Adrenal gland (tissue), 5 donors: ENCODE data around the gene ACOT7.

ENCODE experiments used
- POLR2A ChIP-seq, 2 donors: fragments of 450-650 bp; IDR thresholded peaks; one replicate each; pipeline ENCODE4 v1.6.1; 2017; ENCODE audit warnings: antibody characterized with exemption in 2 of 2, mild to moderate bottlenecking in 2 of 2, moderate library complexity in 1 of 2
- TF ChIP-seq, protein P1 (sequence below), 6 experiments: fragments of 450-650 bp in 4 of 6; fragments of 200-600 bp in 2 of 6; sonication (generic) in 1 of 6; IDR thresholded peaks; 1 replicate in 5 of 6; 2 replicates in 1 of 6; pipeline versions ENCODE4 v1.5.1 to v1.8.0; 2016 to 2021; ENCODE audit warnings: antibody characterized with exemption in 6 of 6, mild to moderate bottlenecking in 2 of 6, moderate library complexity in 1 of 6
- donor health status: DM: no; HTN: no; CAD: no.

DNA sequence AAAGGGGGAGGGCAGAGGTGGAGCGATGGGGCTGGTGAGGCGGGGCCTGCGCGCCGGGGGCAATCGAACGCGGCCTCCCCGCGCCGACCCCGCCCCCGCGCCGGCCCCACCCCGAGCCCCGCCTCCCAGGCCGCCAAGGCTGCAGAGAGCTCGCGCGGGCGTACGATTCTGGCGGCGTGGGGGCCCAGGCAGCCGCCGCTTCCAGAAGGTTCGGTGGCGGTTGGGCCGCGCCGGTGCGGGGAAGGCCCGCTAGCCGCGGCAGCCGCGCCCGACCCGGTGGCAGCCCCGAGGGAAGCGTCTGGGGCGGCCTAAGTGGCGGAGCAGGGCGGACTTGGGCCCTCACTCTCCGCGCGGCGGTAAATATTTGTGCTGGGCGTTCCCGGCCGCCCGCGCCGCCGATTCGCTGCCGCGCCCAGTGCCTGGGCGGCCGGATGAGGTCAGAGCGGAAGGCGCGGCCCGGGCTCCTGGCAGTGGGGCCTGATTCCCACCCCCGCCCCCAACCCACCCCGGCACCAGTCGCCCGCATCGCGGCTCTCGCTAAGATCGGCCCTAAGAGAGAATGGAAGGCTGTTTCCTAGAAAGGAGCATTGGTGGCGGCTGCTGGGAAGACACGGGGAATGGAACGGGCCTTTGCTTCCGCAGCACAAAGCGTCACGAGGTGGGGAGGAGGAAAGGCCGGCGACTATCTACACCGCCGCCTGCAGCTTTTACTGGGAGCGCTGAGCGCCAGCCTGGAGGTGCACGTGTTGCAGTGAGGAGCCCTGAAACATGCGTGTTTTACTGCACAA is at the start of gene ACOT7:
- TF ChIP-seq, protein P1, sequence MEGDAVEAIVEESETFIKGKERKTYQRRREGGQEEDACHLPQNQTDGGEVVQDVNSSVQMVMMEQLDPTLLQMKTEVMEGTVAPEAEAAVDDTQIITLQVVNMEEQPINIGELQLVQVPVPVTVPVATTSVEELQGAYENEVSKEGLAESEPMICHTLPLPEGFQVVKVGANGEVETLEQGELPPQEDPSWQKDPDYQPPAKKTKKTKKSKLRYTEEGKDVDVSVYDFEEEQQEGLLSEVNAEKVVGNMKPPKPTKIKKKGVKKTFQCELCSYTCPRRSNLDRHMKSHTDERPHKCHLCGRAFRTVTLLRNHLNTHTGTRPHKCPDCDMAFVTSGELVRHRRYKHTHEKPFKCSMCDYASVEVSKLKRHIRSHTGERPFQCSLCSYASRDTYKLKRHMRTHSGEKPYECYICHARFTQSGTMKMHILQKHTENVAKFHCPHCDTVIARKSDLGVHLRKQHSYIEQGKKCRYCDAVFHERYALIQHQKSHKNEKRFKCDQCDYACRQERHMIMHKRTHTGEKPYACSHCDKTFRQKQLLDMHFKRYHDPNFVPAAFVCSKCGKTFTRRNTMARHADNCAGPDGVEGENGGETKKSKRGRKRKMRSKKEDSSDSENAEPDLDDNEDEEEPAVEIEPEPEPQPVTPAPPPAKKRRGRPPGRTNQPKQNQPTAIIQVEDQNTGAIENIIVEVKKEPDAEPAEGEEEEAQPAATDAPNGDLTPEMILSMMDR (IDR thresholded peaks at IDR 0.05), result peak in 1 of 6 experiments; percentile 16
- peak; percentile 36 to 86 for TF ChIP-seq POLR2A (IDR thresholded peaks at IDR 0.05)
